Islet of Langerhans (tissue), 1 donor: Measurements from ENCODE around the gene CHCHD1.
"Not testable (repeated sequence)": the region's sequence is repeated elsewhere in the genome, so short reads cannot be mapped to it uniquely, and the experiment has no call there.

Experiments used
- FAIRE-seq: peaks from one replicate; lab custom pipeline; 2011; peaks lifted over from hg19 to GRCh38; lab: Jason Lieb, UNC

Gene CHCHD1

GRCh38 chr10:73793456-73793855 is 11.6 kb downstream of the CHCHD1 start:
- no peak for FAIRE-seq

- FAIRE-seq, result not testable (repeated sequence)
Measured at GRCh38 chr10:73795491-73795890, 13.6 kb downstream of the CHCHD1 start.

GRCh38 chr10:73796035-73796434 is 14.2 kb downstream of the CHCHD1 start:
- not testable (repeated sequence) for FAIRE-seq

GRCh38 chr10:73796766-73797165 is 14.9 kb downstream of the CHCHD1 start:
- FAIRE-seq, result no peak

GRCh38 chr10:73797324-73798025 is 15.6 kb downstream of the CHCHD1 start:
- no peak for FAIRE-seq

- no peak for FAIRE-seq
Measured at GRCh38 chr10:73798087-73798486, 16.2 kb downstream of the CHCHD1 start.

GRCh38 chr10:73798927-73799560 is 17.2 kb downstream of the CHCHD1 start:
- no peak for FAIRE-seq

GRCh38 chr10:73799899-73800559 is 18.2 kb downstream of the CHCHD1 start:
- FAIRE-seq, result no peak

- no peak for FAIRE-seq
Measured at GRCh38 chr10:73800560-73801252, 18.9 kb downstream of the CHCHD1 start.

GRCh38 chr10:73801253-73801590 is 19.4 kb downstream of the CHCHD1 start:
- FAIRE-seq, result no peak

- FAIRE-seq, result no peak
Measured at GRCh38 chr10:73802276-73802991, 20.6 kb downstream of the CHCHD1 start.

GRCh38 chr10:73803680-73804286 is 21.9 kb downstream of the CHCHD1 start:
- no peak for FAIRE-seq

GRCh38 chr10:73806176-73806950 is 24.5 kb downstream of the CHCHD1 start:
- FAIRE-seq, result no peak

- no peak for FAIRE-seq
Measured at GRCh38 chr10:73807471-73807870, 25.6 kb downstream of the CHCHD1 start.

GRCh38 chr10:73808021-73808815 is 26.4 kb downstream of the CHCHD1 start:
- FAIRE-seq, result no peak

GRCh38 chr10:73809061-73809818 is 27.4 kb downstream of the CHCHD1 start:
- FAIRE-seq, result no peak

GRCh38 chr10:73810358-73810734 is 28.5 kb downstream of the CHCHD1 start:
- no peak for FAIRE-seq

GRCh38 chr10:73810735-73811465 is 29.1 kb downstream of the CHCHD1 start:
- FAIRE-seq, result no peak

GRCh38 chr10:73812657-73813056 is 30.8 kb downstream of the CHCHD1 start:
- FAIRE-seq, result no peak
